Astrocyte (in vitro differentiated cells and primary cell): ENCODE results near the gene ADRA2C. TPM values are rescaled to one million over a fixed set of nuclear protein-coding genes. Genes with fewer than 3 reads are reported as not detected.

Experiments used
- DNase-seq: peaks from one replicate; pipeline ENCODE4 v3.0.0-alpha.2; 2010; ENCODE audit warnings: low read depth
- FAIRE-seq: peaks from 2 replicates; lab custom pipeline; 2011; peaks lifted over from hg19 to GRCh38; lab: Jason Lieb, UNC
- H2AFZ ChIP-seq: 2 replicates; pipeline ENCODE4 v1.6.0; 2012; ENCODE audit warnings: low read depth, low read length, inconsistent platforms
- H3K27ac ChIP-seq: 2 replicates; pipeline ENCODE4 v1.5.1; 2011; ENCODE audit warnings: low read depth, low read length, inconsistent platforms
- H3K27me3 ChIP-seq: 2 replicates; pipeline ENCODE4 v1.6.0; 2011; ENCODE audit warnings: low read length, inconsistent platforms; ENCODE audit not compliant: insufficient read depth
- H3K36me3 ChIP-seq: 2 replicates; pipeline ENCODE4 v1.5.1; 2011; ENCODE audit warnings: low read length, inconsistent platforms; ENCODE audit not compliant: insufficient read depth
- H3K4me1 ChIP-seq: 2 replicates; pipeline ENCODE4 v1.5.1; 2011; ENCODE audit warnings: low read length, inconsistent platforms; ENCODE audit not compliant: insufficient read depth
- H3K4me2 ChIP-seq: 2 replicates; pipeline ENCODE4 v1.6.0; 2012; ENCODE audit warnings: low read length, inconsistent platforms
- H3K4me3 ChIP-seq: 2 replicates; pipeline ENCODE4 v1.5.1; 2011; ENCODE audit warnings: low read depth, mild to moderate bottlenecking, low read length, inconsistent platforms; ENCODE audit not compliant: insufficient read depth
- H3K79me2 ChIP-seq: 2 replicates; pipeline ENCODE4 v1.6.0; 2012; ENCODE audit warnings: mild to moderate bottlenecking, low read length, inconsistent platforms; ENCODE audit not compliant: insufficient read depth
- H3K9ac ChIP-seq: 2 replicates; pipeline ENCODE4 v1.6.0; 2012; ENCODE audit warnings: mild to moderate bottlenecking, low read length, inconsistent platforms
- H3K9me3 ChIP-seq: 2 replicates; pipeline ENCODE4 v1.5.1; 2012; ENCODE audit warnings: low read depth, mild to moderate bottlenecking, low read length, inconsistent platforms; ENCODE audit not compliant: insufficient read depth
- H4K20me1 ChIP-seq: 2 replicates; pipeline ENCODE4 v1.6.0; 2012; ENCODE audit warnings: low read length, inconsistent platforms; ENCODE audit not compliant: insufficient read depth
- H3K27ac Mint-ChIP-seq: one replicate; pipeline ENCODE4 v1.8.0; 2021; ENCODE audit warnings: mild to moderate bottlenecking, mixed read lengths; ENCODE audit not compliant: unreplicated experiment
- H3K27me3 Mint-ChIP-seq: one replicate; pipeline ENCODE4 v1.8.0; 2021; ENCODE audit warnings: low read depth, mixed read lengths; ENCODE audit not compliant: unreplicated experiment
- H3K36me3 Mint-ChIP-seq: one replicate; pipeline ENCODE4 v1.8.0; 2021; ENCODE audit warnings: low read depth, mixed read lengths; ENCODE audit not compliant: unreplicated experiment
- H3K4me1 Mint-ChIP-seq: one replicate; pipeline ENCODE4 v1.8.0; 2021; ENCODE audit warnings: low read depth, mixed read lengths; ENCODE audit not compliant: unreplicated experiment
- H3K4me3 Mint-ChIP-seq: one replicate; pipeline ENCODE4 v1.8.0; 2021; ENCODE audit warnings: mild to moderate bottlenecking, moderate library complexity, mixed read lengths; ENCODE audit not compliant: unreplicated experiment
- H3K9me3 Mint-ChIP-seq: one replicate; pipeline ENCODE4 v1.8.0; 2021; ENCODE audit warnings: mild to moderate bottlenecking, mixed read lengths; ENCODE audit not compliant: unreplicated experiment
- EZH2 ChIP-seq: IDR thresholded peaks from 2 replicates; pipeline ENCODE4 v1.6.1; 2012; ENCODE audit warnings: mild to moderate bottlenecking, low read length, inconsistent platforms; ENCODE audit not compliant: insufficient read depth
- total RNA-seq: library from RNA; stranded (reverse); gene quantifications from 2 replicates; pipeline ENCODE4 v1.2.1, GENCODE V29; 2021
- TF ChIP-seq, protein P1 (sequence below): IDR thresholded peaks from 2 replicates; pipeline ENCODE4 v1.5.1; 2011; ENCODE audit warnings: low read depth, mild to moderate bottlenecking, inconsistent platforms, low read length, moderate library complexity; ENCODE audit not compliant: insufficient read depth

ADRA2C gene
- total RNA-seq, 1 donor from 2014 or later = 4.2 TPM

DNA sequence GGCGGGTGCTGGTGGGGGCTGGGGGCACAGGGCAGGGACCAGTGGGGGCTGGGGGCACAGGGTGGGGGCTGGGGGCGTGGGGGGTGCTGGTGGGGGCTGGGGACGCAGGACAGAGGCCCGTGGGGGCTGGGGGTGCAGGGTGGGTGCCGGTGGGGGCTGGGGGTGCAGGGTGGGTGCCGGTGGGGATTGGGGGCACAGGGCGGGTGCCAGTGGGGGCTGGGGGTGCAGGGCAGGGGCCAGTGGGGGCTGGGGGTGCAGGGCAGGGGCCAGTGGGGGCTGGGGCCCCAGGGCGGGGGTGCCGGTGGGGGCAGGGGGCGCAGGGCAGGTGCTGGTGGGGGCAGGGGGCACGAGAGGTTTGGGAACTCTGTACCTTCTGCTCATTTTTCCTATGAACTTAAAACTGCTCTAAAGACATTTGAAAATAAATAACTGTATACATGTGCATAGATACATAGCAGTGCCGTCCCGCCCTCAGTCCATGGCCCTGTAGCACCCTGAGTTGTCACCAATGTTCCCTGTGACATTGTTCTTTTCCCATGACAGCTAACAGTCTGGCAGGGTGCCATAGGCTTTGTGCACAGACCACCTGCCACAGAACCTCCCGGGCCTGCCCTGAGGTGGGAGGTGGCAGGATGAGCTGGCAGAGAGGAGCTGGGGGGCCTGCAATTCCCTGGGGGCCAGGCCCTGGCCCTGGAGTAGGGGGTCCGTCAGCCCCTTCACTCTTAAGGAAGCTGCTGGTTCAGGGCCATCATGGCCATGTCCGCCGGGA lies 35.6 kb upstream of the ADRA2C start:
- Mint-ChIP-seq H3K4me3 (no peak overlapping the region), H3K4me1 (no peaks in the 10 kb centered on the region), H3K36me3 (no peaks in the 10 kb centered on the region), H3K9me3 (no peaks in the 10 kb centered on the region), H3K27ac (no peak overlapping the region), H3K27me3 (peaks cover 30% of the 10 kb centered on the region)
- Histone ChIP-seq H2AFZ (no peak overlapping the region), H3K36me3 (no peaks in the 10 kb centered on the region), H4K20me1 (no peaks in the 10 kb centered on the region), H3K4me3 (no peak overlapping the region), H3K27me3 (peaks cover 2% of the 10 kb centered on the region), H3K9me3 (no peaks in the 10 kb centered on the region), H3K4me2 (no peak overlapping the region), H3K79me2 (no peaks in the 10 kb centered on the region), H3K9ac (no peak overlapping the region), H3K4me1 (no peaks in the 10 kb centered on the region), H3K27ac (no peak overlapping the region)
- DNase-seq (no peak), FAIRE-seq (no peak)
- no peak for TF ChIP-seq EZH2
- TF ChIP-seq, protein P1, sequence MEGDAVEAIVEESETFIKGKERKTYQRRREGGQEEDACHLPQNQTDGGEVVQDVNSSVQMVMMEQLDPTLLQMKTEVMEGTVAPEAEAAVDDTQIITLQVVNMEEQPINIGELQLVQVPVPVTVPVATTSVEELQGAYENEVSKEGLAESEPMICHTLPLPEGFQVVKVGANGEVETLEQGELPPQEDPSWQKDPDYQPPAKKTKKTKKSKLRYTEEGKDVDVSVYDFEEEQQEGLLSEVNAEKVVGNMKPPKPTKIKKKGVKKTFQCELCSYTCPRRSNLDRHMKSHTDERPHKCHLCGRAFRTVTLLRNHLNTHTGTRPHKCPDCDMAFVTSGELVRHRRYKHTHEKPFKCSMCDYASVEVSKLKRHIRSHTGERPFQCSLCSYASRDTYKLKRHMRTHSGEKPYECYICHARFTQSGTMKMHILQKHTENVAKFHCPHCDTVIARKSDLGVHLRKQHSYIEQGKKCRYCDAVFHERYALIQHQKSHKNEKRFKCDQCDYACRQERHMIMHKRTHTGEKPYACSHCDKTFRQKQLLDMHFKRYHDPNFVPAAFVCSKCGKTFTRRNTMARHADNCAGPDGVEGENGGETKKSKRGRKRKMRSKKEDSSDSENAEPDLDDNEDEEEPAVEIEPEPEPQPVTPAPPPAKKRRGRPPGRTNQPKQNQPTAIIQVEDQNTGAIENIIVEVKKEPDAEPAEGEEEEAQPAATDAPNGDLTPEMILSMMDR = no peak

GRCh38 chr4:3732076-3733028 lies 33.8 kb upstream of the ADRA2C start:
- Histone ChIP-seq H3K9ac (no peak overlapping the region), H3K4me2 (no peak overlapping the region), H3K27ac (no peak overlapping the region), H3K36me3 (no peaks in the 10 kb centered on the region), H4K20me1 (no peaks in the 10 kb centered on the region), H3K4me1 (no peaks in the 10 kb centered on the region), H3K27me3 (peaks cover 2% of the 10 kb centered on the region), H2AFZ (no peak overlapping the region), H3K9me3 (no peaks in the 10 kb centered on the region), H3K4me3 (no peak overlapping the region), H3K79me2 (no peaks in the 10 kb centered on the region)
- peaks cover 45% of the 10 kb centered on the region for H3K27me3 Mint-ChIP-seq
- no peak for FAIRE-seq
- no peaks in the 10 kb centered on the region for H3K4me1 Mint-ChIP-seq
- H3K36me3 Mint-ChIP-seq = no peaks in the 10 kb centered on the region
- no peak overlapping the region for H3K27ac Mint-ChIP-seq
- no peak for DNase-seq
- TF ChIP-seq, protein P1 = no peak
- no peak for TF ChIP-seq EZH2
- peaks cover 12% of the 10 kb centered on the region for H3K9me3 Mint-ChIP-seq
- no peak overlapping the region for H3K4me3 Mint-ChIP-seq
